Right ventricle myocardium superior (tissue), 1 donor: ENCODE data around the gene SRGAP3. TPM values are rescaled to one million over a fixed set of nuclear protein-coding genes. Genes with fewer than 3 reads are reported as not detected.

Experiments used
- ATAC-seq: fragments of 200-7000 bp; cut with Tn5 transposase; one replicate; pipeline ENCODE4 v1.9.1; 2020; ENCODE audit warnings: mild to moderate bottlenecking; ENCODE audit not compliant: poor library complexity
- DNase-seq: peaks from one replicate; pipeline ENCODE4 v3.0.0-alpha.2; 2020
- intact Hi-C: fragments of 100-400 bp; cut with DNase I; formaldehyde crosslinking; loops from one replicate; pipeline ENCODE4 v1.11.2; 2022
- total RNA-seq: library from RNA; stranded (reverse); fragmentation: NEBNext Ultra II Directional; extraction: Animal tissue kit (Norgen Biotek cat#: 25700); gene quantifications from one replicate; pipeline ENCODE4 v1.2.1, GENCODE V29; 2021
- donor health status: DM: no; HTN: yes; CAD: no; lungs with severe emphysema.

The SRGAP3 gene
- total RNA-seq, 1 donor from 2014 or later: 5.1 TPM

GRCh38 chr3:9136746-9137465, 112.5 kb downstream of the SRGAP3 start:
- intact Hi-C loops: no loop called here
- ATAC-seq (no peak), DNase-seq (no peak)

GRCh38 chr3:9135930-9136525, 113.4 kb downstream of the SRGAP3 start:
- ATAC-seq (peak; percentile 80), DNase-seq (no peak)
- intact Hi-C loops: no loop called here

- peak; percentile 18 for ATAC-seq
- intact Hi-C loops: no loop called here
- DNase-seq: no peak
Observed at GRCh38 chr3:9135526-9135925, 113.9 kb downstream of the SRGAP3 start.

- DNase-seq: no peak
- no peak for ATAC-seq
- intact Hi-C loops: no loop called here
Observed at GRCh38 chr3:9133656-9134055, 115.8 kb downstream of the SRGAP3 start.

GRCh38 chr3:9130345-9131305, 118.8 kb downstream of the SRGAP3 start:
- DNase-seq (no peak), ATAC-seq (no peak)
- intact Hi-C loops: no loop called here

- intact Hi-C loops: no loop called here
- DNase-seq: no peak
- no peak for ATAC-seq
Observed at GRCh38 chr3:9129365-9129764, 120.1 kb downstream of the SRGAP3 start.

- ATAC-seq (no peak), DNase-seq (no peak)
- intact Hi-C loops: no loop called here
Observed at GRCh38 chr3:9125278-9125951, 124.0 kb downstream of the SRGAP3 start.

- intact Hi-C loops: no loop called here
- no peak for ATAC-seq
- DNase-seq: no peak
Observed at GRCh38 chr3:9124730-9125129, 124.7 kb downstream of the SRGAP3 start.

- intact Hi-C loops: no loop called here
- DNase-seq: no peak
- no peak for ATAC-seq
Observed at GRCh38 chr3:9123840-9124239, 125.6 kb downstream of the SRGAP3 start.

GRCh38 chr3:9122732-9123364, 126.6 kb downstream of the SRGAP3 start:
- intact Hi-C loops: no loop called here
- ATAC-seq (no peak), DNase-seq (no peak)

GRCh38 chr3:9121366-9122001, 128.0 kb downstream of the SRGAP3 start:
- no peak for ATAC-seq
- intact Hi-C loops: no loop called here
- DNase-seq: no peak

- no peak for ATAC-seq
- no peak for DNase-seq
Observed at GRCh38 chr3:9119331-9119730, 130.1 kb downstream of the SRGAP3 start.

GRCh38 chr3:9118222-9118621, 131.2 kb downstream of the SRGAP3 start:
- intact Hi-C loops: no loop called here
- no peak for DNase-seq
- ATAC-seq: no peak

More at GRCh38 chr3:9119331-9119730, 130.1 kb downstream of the SRGAP3 start:
- intact Hi-C loops: no loop called here

- DNase-seq (no peak), ATAC-seq (no peak)
- intact Hi-C loops: no loop called here
Observed at GRCh38 chr3:9117220-9117619, 132.2 kb downstream of the SRGAP3 start.

- no peak for DNase-seq
- intact Hi-C loops: no loop called here
- no peak for ATAC-seq
Observed at GRCh38 chr3:9116336-9116735, 133.1 kb downstream of the SRGAP3 start.

GRCh38 chr3:9115336-9115735, 134.1 kb downstream of the SRGAP3 start:
- no peak for ATAC-seq
- intact Hi-C loops: no loop called here
- DNase-seq: no peak

- no peak for ATAC-seq
- intact Hi-C loops: no loop called here
- DNase-seq: no peak
Observed at GRCh38 chr3:9113040-9113439, 136.4 kb downstream of the SRGAP3 start.

GRCh38 chr3:9111866-9112265, 137.6 kb downstream of the SRGAP3 start:
- ATAC-seq: peak; percentile 80
- DNase-seq: peak; percentile 68
- intact Hi-C loops: no loop called here
